HG03575 (cell line): ENCODE results near the gene SMURF1.

ENCODE experiments used
- ATAC-seq: cut with Tn5 transposase; IDR thresholded peaks from one replicate; pipeline ENCODE4 v1.9.1; 2021; ENCODE audit not compliant: unreplicated experiment, insufficient number of reproducible peaks, low FRiP score; ENCODE audit errors: extremely low read depth

The SMURF1 gene

GRCh38 chr7:99037327-99037940 is 106.5 kb downstream of the SMURF1 start:
- no peak for ATAC-seq

DNA sequence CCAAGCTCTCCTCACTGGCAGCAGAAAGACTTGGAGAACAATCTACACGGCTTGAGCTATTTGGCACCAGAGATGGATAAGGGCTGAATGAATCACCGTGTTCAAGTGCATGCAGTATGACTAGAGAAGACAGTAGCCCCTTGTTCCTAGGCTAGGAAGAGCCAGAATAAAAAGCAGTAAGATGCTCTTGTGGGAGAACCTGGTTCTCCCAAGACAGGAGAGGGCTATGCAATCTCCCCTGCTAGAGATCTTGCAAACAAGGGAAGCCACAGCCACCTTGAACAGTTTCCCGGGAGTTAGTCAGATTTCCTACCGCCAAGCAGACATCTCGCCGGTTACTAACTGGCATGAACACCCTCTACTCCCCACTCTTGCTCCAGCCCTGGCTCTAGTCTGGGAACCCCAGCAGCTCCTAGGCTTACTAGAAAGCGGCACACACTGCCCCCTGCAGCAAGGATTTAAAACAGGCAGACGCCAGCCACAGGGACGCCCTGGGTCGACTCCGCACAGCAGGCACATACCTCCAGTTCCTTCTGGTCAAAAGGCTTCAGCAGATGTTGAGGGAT is 107.3 kb downstream of the SMURF1 start:
- ATAC-seq, result no peak

GRCh38 chr7:99035723-99036545 is 108.0 kb downstream of the SMURF1 start:
- no peak for ATAC-seq

- no peak for ATAC-seq
Observed at GRCh38 chr7:99034932-99035722, 108.8 kb downstream of the SMURF1 start.

- no peak for ATAC-seq
Observed at GRCh38 chr7:99033765-99034164, 110.1 kb downstream of the SMURF1 start.

DNA sequence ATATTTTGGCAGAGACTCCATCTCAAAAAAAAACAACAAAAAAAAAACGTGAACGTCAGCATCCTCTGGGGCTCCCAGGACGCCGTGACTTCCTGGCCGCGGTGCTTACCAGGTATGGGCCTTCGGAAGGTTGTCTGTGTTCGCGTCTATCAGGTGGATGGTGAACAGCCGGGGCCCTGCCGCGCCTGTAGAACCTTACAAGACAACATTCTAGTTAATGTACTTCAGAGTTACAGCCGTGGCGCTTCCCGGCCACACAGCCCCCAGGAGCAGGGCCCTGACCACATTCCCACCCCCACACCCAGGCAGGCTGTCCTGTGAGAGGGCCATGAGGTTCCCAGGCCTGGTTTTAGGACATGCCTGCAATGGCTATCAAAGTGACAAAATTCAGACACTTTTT is 111.0 kb downstream of the SMURF1 start:
- no peak for ATAC-seq

DNA sequence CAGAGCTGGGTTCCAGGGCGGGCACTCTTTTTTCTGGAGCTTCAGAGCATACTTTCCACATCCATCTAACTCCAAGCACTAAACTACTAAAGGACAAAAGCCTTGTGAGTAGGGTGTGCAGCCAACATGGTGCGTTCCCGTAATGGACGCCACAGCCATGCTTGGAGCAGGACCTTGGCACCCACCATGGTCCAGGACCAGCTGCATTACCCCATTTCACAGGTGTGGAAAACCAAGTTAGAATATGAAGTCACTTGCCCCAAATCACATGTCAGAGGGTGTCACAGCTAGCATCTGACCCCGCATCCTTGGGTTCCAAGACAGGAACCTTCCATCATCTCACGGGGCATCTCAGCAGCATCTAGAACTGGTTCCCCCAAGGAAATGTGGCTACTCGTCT is 112.4 kb downstream of the SMURF1 start:
- ATAC-seq, result no peak

GRCh38 chr7:99030951-99031350 is 113.0 kb downstream of the SMURF1 start:
- ATAC-seq, result no peak

GRCh38 chr7:99030457-99030856 is 113.5 kb downstream of the SMURF1 start:
- ATAC-seq, result no peak

DNA sequence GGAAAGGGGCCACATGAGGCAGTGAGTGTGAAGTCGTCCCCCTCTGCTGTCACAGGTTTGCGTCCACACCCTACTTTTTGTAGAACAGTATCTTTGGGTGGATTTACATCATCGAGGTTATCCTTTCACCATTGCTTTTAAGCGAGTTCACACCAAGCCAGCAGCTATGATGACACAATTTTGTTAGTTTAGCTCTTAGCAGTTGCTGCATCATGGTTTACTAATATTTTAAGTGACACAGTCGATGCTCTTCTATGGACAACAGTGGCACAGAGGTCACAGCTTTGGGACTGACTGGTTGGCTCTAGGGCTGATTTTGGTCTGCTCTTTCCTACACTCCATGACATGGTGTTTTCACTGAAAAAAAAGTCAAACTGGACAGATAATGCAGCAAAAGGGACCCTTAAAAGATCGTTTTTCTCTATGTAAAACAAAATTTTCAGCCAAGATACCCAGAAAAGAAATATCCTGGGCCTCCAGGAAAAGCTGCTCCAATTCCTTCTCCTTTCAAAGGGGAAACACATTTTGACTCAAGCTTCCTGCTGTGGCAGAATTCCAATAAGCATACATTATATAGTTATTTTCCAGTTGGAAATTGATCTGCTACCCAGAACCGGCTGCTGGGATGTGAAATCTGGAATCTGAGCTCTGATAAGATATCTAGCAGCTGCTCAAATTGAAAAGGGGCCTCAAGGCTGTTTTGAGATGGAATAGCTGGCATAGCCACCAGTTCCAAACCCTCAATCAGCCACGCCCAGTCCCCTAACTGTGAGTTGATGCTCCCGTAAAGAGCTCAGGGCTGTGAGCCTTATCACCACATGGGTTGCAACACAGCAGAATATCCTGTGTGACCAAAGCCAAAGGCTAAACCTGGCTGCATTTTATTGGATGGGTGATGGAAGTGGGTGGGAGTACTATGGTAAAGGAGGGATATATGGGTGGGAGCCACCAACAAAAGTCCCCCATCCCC is 114.2 kb downstream of the SMURF1 start:
- no peak for ATAC-seq

DNA sequence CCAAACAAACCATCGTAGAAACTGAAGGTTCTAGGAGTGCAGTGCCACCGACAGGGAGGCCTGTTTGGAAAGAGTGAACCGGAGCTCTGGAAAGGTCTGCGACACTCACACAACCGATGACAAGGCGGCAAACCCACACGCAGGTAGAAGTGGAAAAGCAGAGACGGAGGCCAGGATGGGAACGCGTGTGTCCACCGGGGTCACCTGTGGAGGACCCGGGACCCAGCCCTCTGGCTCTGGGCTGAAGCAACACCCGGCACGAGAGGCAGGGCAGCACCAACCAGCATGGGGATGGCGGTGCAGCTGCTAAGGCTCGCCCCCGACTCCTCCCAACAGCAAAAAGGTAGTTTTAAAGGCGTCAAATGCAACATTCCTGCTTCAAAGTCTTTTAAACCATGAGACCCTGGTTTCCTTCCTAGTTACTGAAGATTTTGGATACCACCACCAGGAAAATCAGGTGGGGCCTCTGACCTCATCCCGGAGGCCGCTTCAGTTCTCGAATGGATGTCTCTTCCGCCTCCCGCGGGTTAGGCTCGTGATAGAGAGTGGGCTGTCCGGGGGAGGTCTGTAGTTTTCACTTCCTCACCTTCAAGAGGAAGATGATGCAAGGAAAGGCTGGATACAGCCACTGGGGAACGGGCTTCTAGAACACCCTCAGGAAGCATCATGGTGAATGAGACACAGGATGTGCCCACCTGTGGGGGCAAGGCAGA is 115.5 kb downstream of the SMURF1 start:
- no peak for ATAC-seq

- ATAC-seq, result no peak
Observed at GRCh38 chr7:99027841-99028240, 116.1 kb downstream of the SMURF1 start.

DNA sequence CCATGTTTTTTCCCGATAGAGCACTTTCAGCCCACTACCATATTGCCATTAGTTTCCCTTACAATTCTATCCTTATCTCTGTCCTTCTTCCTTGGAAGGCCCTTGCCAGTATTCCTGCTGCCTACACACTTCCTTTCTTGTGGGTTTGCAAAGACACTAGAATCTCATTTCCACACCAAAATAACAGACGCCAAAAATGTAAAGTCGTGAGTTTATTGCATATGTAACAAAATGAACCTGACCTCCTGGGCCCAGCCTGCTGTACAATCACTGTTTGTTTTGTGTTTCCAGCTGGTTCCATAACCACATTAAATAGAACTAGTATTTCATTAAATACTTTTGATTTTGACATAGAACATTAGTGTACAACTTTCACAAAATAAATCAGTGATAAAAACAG is 116.7 kb downstream of the SMURF1 start:
- no peak for ATAC-seq

DNA sequence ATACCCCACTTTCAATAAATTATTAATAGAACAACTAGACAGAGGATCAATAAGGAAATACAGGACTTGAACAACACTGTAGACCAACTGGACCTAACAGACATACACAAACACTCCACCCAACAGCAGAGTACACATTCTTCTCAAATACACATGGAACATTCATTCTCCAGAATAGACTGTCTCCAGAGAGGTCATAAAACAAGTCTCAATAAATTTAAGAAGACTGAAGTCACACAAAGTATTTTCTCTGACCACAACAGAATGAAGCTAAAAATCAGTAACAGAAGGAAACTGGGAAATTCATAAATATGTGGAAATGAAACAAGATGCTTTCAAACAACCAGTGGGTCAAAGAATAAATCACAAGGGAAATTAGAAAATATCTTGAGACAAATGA is 119.8 kb downstream of the SMURF1 start:
- ATAC-seq, result no peak

DNA sequence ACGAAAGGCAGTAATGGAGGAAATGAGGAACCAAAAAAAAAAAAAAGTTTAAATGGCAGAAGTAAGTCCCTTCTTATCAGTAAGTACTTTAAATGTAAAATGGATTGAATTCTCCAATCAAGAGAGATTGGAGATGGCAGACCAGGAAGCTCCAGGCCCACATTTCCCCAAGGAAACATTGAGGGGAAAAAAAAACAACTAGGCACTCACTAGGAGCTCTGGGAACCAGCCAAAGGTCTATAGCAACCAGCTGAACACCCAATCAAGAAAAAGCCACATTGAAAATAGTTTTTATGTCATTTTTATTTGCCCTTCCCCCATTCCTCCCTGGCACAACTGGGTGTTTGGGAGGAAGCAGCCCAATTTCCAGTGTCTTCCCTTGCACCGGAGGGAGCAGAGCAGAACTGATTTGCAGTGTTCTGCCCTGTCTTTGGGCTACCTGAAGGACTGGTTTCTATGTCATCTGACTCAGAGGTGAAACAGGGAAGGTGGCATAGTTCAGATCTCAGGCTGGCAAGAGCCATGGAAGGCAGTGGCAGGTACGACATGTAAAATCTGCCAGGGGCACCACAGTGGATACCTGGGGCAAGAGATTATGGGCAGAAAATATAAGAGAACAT is 121.9 kb downstream of the SMURF1 start:
- ATAC-seq, result no peak

- no peak for ATAC-seq
Observed at GRCh38 chr7:99020413-99020715, 123.5 kb downstream of the SMURF1 start.

DNA sequence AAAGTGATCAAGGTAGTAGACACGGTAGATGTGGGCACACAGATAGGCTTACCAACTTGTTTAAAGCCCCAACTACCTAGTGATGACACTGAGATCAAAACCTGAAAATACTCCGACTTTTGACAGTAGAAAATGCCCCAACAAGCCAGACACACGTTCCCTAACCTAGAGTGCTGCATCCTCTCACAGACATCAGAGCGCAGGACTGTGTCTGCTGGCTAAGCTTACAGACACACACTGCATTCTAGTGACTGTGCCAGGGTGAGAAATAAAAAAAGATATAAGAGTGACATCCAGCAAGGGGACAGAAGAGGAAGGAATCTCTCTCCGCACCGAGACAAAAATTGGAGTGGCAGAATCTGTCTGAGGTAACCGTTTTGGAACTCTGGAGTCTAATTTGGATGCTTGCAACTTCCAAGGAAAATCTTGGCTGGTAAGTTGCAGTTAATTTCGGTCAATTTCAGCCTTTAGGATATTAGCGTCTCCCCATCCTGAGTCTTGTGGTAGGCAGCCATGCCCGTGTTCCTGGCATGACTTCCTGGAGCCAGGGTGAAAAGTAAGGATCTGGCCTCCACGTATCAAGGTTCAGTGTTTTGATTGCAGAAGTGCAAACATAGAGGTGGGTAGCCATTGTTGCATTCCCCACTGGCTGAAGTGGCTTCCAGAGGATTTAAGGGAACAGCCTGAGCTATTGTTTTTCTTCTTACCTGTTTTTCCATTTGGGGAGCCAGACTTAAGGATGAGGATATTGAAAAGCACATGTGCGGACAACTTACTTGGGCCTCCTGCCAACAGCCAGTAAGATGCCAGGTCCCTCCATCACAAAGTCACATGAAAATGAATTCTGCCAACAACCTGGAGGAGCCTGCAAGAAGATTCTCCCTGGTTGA is 124.1 kb downstream of the SMURF1 start:
- ATAC-seq, result no peak
